ENCODE measurements around the gene ZNF846.

DNA sequence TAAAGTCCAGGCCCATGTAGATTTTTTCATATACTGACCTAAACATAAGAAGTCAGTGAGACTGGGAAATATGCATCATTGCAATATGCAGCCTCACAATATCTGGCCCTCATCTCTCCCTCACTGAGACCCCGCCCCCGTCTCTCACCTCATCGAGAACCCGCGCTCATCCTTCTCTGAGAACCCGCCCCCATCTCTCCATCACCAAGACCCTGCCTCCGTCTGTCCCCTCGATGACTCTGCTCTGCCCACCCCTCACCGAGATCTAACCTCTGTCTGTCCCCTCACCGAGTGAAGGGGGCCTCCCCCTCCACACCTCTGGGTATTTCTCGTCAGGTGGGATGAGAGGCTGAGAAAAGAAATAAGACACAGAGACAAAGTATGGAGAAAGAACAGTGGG, 20.5 kb upstream of the ZNF846 start:
- TF ChIP-seq, protein P1, sequence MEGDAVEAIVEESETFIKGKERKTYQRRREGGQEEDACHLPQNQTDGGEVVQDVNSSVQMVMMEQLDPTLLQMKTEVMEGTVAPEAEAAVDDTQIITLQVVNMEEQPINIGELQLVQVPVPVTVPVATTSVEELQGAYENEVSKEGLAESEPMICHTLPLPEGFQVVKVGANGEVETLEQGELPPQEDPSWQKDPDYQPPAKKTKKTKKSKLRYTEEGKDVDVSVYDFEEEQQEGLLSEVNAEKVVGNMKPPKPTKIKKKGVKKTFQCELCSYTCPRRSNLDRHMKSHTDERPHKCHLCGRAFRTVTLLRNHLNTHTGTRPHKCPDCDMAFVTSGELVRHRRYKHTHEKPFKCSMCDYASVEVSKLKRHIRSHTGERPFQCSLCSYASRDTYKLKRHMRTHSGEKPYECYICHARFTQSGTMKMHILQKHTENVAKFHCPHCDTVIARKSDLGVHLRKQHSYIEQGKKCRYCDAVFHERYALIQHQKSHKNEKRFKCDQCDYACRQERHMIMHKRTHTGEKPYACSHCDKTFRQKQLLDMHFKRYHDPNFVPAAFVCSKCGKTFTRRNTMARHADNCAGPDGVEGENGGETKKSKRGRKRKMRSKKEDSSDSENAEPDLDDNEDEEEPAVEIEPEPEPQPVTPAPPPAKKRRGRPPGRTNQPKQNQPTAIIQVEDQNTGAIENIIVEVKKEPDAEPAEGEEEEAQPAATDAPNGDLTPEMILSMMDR (IDR thresholded peaks at IDR 0.05): no peak
- TF ChIP-seq RELA (CRISPR knock-in tag; IDR thresholded peaks at IDR 0.05; ENCODE audit: borderline replicate concordance) (no peak), IRF2 (CRISPR knock-in tag; IDR thresholded peaks at IDR 0.05; ENCODE audit: borderline replicate concordance, low read depth) (no peak), ELF4 (CRISPR knock-in tag; IDR thresholded peaks at IDR 0.05; ENCODE audit: low read depth) (no peak), RORB (CRISPR knock-in tag; IDR thresholded peaks at IDR 0.05) (no peak), GTF2I (CRISPR knock-in tag; conservative IDR thresholded peaks at IDR 0.05) (no peak), NR2C2 (CRISPR knock-in tag; IDR thresholded peaks at IDR 0.05) (no peak), SP1 (CRISPR knock-in tag; conservative IDR thresholded peaks at IDR 0.05) (no peak), TP53 (CRISPR knock-in tag; IDR thresholded peaks at IDR 0.05) (no peak)
- TF ChIP-seq, protein P2, sequence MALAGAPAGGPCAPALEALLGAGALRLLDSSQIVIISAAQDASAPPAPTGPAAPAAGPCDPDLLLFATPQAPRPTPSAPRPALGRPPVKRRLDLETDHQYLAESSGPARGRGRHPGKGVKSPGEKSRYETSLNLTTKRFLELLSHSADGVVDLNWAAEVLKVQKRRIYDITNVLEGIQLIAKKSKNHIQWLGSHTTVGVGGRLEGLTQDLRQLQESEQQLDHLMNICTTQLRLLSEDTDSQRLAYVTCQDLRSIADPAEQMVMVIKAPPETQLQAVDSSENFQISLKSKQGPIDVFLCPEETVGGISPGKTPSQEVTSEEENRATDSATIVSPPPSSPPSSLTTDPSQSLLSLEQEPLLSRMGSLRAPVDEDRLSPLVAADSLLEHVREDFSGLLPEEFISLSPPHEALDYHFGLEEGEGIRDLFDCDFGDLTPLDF (CRISPR knock-in tag; IDR thresholded peaks at IDR 0.05): no peak
- TF ChIP-seq, protein P3, sequence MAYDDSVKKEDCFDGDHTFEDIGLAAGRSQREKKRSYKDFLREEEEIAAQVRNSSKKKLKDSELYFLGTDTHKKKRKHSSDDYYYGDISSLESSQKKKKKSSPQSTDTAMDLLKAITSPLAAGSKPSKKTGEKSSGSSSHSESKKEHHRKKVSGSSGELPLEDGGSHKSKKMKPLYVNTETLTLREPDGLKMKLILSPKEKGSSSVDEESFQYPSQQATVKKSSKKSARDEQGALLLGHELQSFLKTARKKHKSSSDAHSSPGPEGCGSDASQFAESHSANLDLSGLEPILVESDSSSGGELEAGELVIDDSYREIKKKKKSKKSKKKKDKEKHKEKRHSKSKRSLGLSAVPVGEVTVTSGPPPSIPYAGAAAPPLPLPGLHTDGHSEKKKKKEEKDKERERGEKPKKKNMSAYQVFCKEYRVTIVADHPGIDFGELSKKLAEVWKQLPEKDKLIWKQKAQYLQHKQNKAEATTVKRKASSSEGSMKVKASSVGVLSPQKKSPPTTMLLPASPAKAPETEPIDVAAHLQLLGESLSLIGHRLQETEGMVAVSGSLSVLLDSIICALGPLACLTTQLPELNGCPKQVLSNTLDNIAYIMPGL (CRISPR knock-in tag; IDR thresholded peaks at IDR 0.05): no peak

All from WTC11 (cell line).